ENCODE results near the gene DDX25.

Gene DDX25

GRCh38 chr11:125930076-125930450 is 25.8 kb downstream of the DDX25 start:
- TF ChIP-seq CTCF (conservative IDR thresholded peaks at IDR 0.05; ENCODE audit: control insufficient read depth, insufficient read depth, low read depth, low read length) = no peak
- no peak overlapping the region for H3K4me3 ChIP-seq (ENCODE audit: control insufficient read depth, low read depth, low read length)
- no peak for DNase-seq (ENCODE audit: low read depth)

GRCh38 chr11:125931116-125931515 is 26.8 kb downstream of the DDX25 start:
- DNase-seq (ENCODE audit: low read depth) = no peak
- TF ChIP-seq CTCF (conservative IDR thresholded peaks at IDR 0.05; ENCODE audit: control insufficient read depth, insufficient read depth, low read depth, low read length) = no peak

GRCh38 chr11:125931668-125932067 is 27.4 kb downstream of the DDX25 start:
- no peak for DNase-seq (ENCODE audit: low read depth)
- TF ChIP-seq CTCF (conservative IDR thresholded peaks at IDR 0.05; ENCODE audit: control insufficient read depth, insufficient read depth, low read depth, low read length) = no peak
- H3K4me3 ChIP-seq (ENCODE audit: control insufficient read depth, low read depth, low read length) = no peak overlapping the region

More at GRCh38 chr11:125931116-125931515, 26.8 kb downstream of the DDX25 start:
- H3K4me3 ChIP-seq (ENCODE audit: control insufficient read depth, low read depth, low read length) = no peak overlapping the region

GRCh38 chr11:125932301-125932700 is 28.0 kb downstream of the DDX25 start:
- no peak overlapping the region for H3K4me3 ChIP-seq (ENCODE audit: control insufficient read depth, low read depth, low read length)
- no peak for DNase-seq (ENCODE audit: low read depth)
- TF ChIP-seq CTCF (conservative IDR thresholded peaks at IDR 0.05; ENCODE audit: control insufficient read depth, insufficient read depth, low read depth, low read length) = no peak

GRCh38 chr11:125933030-125933813 is 28.9 kb downstream of the DDX25 start:
- no peak for TF ChIP-seq CTCF (conservative IDR thresholded peaks at IDR 0.05; ENCODE audit: control insufficient read depth, insufficient read depth, low read depth, low read length)
- DNase-seq (ENCODE audit: low read depth) = no peak

GRCh38 chr11:125934473-125934872 is 30.2 kb downstream of the DDX25 start:
- no peak for DNase-seq (ENCODE audit: low read depth)
- no peak overlapping the region for H3K4me3 ChIP-seq (ENCODE audit: control insufficient read depth, low read depth, low read length)
- no peak for TF ChIP-seq CTCF (conservative IDR thresholded peaks at IDR 0.05; ENCODE audit: control insufficient read depth, insufficient read depth, low read depth, low read length)

More at GRCh38 chr11:125933030-125933813, 28.9 kb downstream of the DDX25 start:
- H3K4me3 ChIP-seq (ENCODE audit: control insufficient read depth, low read depth, low read length) = no peak overlapping the region

Measured in fibroblast of mammary gland (primary cell).